Mesodermal cell (in vitro differentiated cells): ENCODE measurements around the gene MSTN.
"Not testable (repeated sequence)": the region's sequence is repeated elsewhere in the genome, so short reads cannot be mapped to it uniquely, and the experiment has no call there.

Experiments used
- H3K27ac ChIP-seq: 2 replicates; pipeline ENCODE4 v1.7.0; 2013; ENCODE audit warnings: mild to moderate bottlenecking, low read depth, low read length, moderate library complexity; ENCODE audit not compliant: severe bottlenecking
- H3K36me3 ChIP-seq: 2 replicates; pipeline ENCODE4 v1.7.1; 2013; ENCODE audit warnings: mild to moderate bottlenecking, low read length, moderate library complexity; ENCODE audit not compliant: control insufficient read depth, insufficient read depth
- H3K4me1 ChIP-seq: one replicate; pipeline ENCODE4 v1.7.1; 2013; ENCODE audit warnings: mild to moderate bottlenecking, low read length; ENCODE audit not compliant: insufficient read depth, control insufficient read depth, poor library complexity, severe bottlenecking
- H3K4me3 ChIP-seq: 2 replicates; pipeline ENCODE4 v1.7.0; 2013; ENCODE audit warnings: low read length, control low read depth, mild to moderate bottlenecking; ENCODE audit not compliant: insufficient read depth, poor library complexity, severe bottlenecking; ENCODE audit errors: extremely low read depth
- H3K9me3 ChIP-seq: 2 replicates; pipeline ENCODE4 v1.7.1; 2013; ENCODE audit warnings: mild to moderate bottlenecking, low read length, moderate library complexity; ENCODE audit not compliant: control insufficient read depth
- WGBS, 2 experiments: methylation state at CpG; one replicate each; pipeline ENCODE4 v1.1.5; 2013; ENCODE audit warnings: missing lambda C conversion rate in 2 of 2; ENCODE audit not compliant: insufficient coverage in 2 of 2; 5-methylcytosine and 5-hydroxymethylcytosine counted together

The MSTN gene

GRCh38 chr2:190034417-190034816 lies 28.1 kb downstream of the MSTN start:
- H3K4me3 ChIP-seq, H3K27ac ChIP-seq, H3K36me3 ChIP-seq, H3K4me1 ChIP-seq, H3K9me3 ChIP-seq: not testable (repeated sequence)
- 94 to 100% methylated on average over 5 of the region's 10 CpGs for WGBS, 2 experiments

GRCh38 chr2:190031969-190032618 lies 30.4 kb downstream of the MSTN start:
- Histone ChIP-seq H3K36me3 (no peaks in the 10 kb centered on the region), H3K27ac (no peak overlapping the region), H3K4me3 (no peak overlapping the region), H3K9me3 (no peaks in the 10 kb centered on the region), H3K4me1 (no peaks in the 10 kb centered on the region)
- WGBS, 2 experiments = 71% methylated on average over 1 of the region's 1 CpG; no CpG with 5 or more reads in 1 of the 2 experiments

GRCh38 chr2:190023860-190024259 lies 38.7 kb downstream of the MSTN start:
- Histone ChIP-seq H3K36me3 (no peaks in the 10 kb centered on the region), H3K27ac (no peak overlapping the region)
- 42% methylated on average over 2 of the region's 5 CpGs; no CpG with 5 or more reads in 1 of the 2 experiments for WGBS, 2 experiments

GRCh38 chr2:190020720-190021119 lies 41.8 kb downstream of the MSTN start:
- no peak overlapping the region for H3K4me3 ChIP-seq
- H3K9me3 ChIP-seq = no peaks in the 10 kb centered on the region
- no peaks in the 10 kb centered on the region for H3K4me1 ChIP-seq
- H3K27ac ChIP-seq = no peak overlapping the region
- no peaks in the 10 kb centered on the region for H3K36me3 ChIP-seq

More at GRCh38 chr2:190023860-190024259, 38.7 kb downstream of the MSTN start:
- no peaks in the 10 kb centered on the region for H3K9me3 ChIP-seq
- H3K4me3 ChIP-seq = no peak overlapping the region
- H3K4me1 ChIP-seq = no peaks in the 10 kb centered on the region

GRCh38 chr2:190017837-190018236 lies 44.7 kb downstream of the MSTN start:
- no CpG with 5 or more reads among the region's 1 CpG for WGBS, 2 experiments
- Histone ChIP-seq H3K27ac (no peak overlapping the region), H3K9me3 (peaks cover 5% of the 10 kb centered on the region), H3K4me1 (no peaks in the 10 kb centered on the region), H3K36me3 (no peaks in the 10 kb centered on the region), H3K4me3 (no peak overlapping the region)

- not testable (repeated sequence) for H3K4me3 ChIP-seq, H3K27ac ChIP-seq, H3K4me1 ChIP-seq, H3K36me3 ChIP-seq, H3K9me3 ChIP-seq
- WGBS, 2 experiments = 89% methylated on average over 1 of the region's 1 CpG; no CpG with 5 or more reads in 1 of the 2 experiments
Observed at GRCh38 chr2:190015969-190016368, 46.6 kb downstream of the MSTN start.
